H1 (cell line): ENCODE data around the gene PTDSS2. TPM values are rescaled to one million over a fixed set of nuclear protein-coding genes. Genes with fewer than 3 reads are reported as not detected.

Experiments used
- CTCF ChIA-PET: fragments of 300-600 bp; sonication (Branson Sonifier 250); formaldehyde crosslinking; loops from one replicate; lab custom pipeline; 2021; ENCODE audit not compliant: partially characterized antibody; lab: Charles Lee
- POLR2A ChIA-PET: fragments of 300-600 bp; sonication (Branson Sonifier 250); formaldehyde crosslinking; loops from one replicate; lab custom pipeline; 2021; ENCODE audit warnings: inconsistent platforms; ENCODE audit not compliant: partially characterized antibody; lab: Charles Lee
- DNase-seq, 2 experiments: peaks; one replicate each; pipeline versions ENCODE4 v3.0.0 to v3.0.0-alpha.2; 2010 to 2022; ENCODE audit warnings: low spot score in 2 of 2, low read depth in 1 of 2, mixed read lengths in 1 of 2
- FAIRE-seq: peaks from 2 replicates; lab custom pipeline; 2011; peaks lifted over from hg19 to GRCh38; lab: Jason Lieb, UNC
- H2AFZ ChIP-seq: 2 replicates; pipeline ENCODE4 v1.8.1; 2012; ENCODE audit warnings: low read length, inconsistent platforms
- H2AK5ac ChIP-seq: 2 replicates; pipeline ENCODE4 v1.6.1; 2013; ENCODE audit warnings: low read depth, low read length
- H2BK120ac ChIP-seq: replicated peaks from 2 replicates; pipeline ENCODE3; 2013; ENCODE audit warnings: low read depth, low read length, inconsistent platforms
- H2BK12ac ChIP-seq: 2 replicates; pipeline ENCODE4 v1.6.1; 2013; ENCODE audit warnings: low read depth, low read length
- H2BK15ac ChIP-seq: 2 replicates; pipeline ENCODE4 v1.6.1; 2013; ENCODE audit warnings: low read length
- H2BK20ac ChIP-seq: 2 replicates; pipeline ENCODE4 v1.6.1; 2013; ENCODE audit warnings: low read length
- H2BK5ac ChIP-seq: 2 replicates; pipeline ENCODE4 v1.6.1; 2013; ENCODE audit warnings: low read depth, low read length
- H3K14ac ChIP-seq: 2 replicates; pipeline ENCODE4 v1.6.1; 2013; ENCODE audit warnings: inconsistent platforms; ENCODE audit not compliant: insufficient read length
- H3K18ac ChIP-seq: 2 replicates; pipeline ENCODE4 v1.6.1; 2013; ENCODE audit warnings: low read length; ENCODE audit errors: extremely low read depth
- H3K23ac ChIP-seq: 2 replicates; pipeline ENCODE4 v1.6.1; 2013; ENCODE audit warnings: inconsistent platforms; ENCODE audit not compliant: insufficient read length
- H3K23me2 ChIP-seq: 2 replicates; pipeline ENCODE4 v1.6.1; 2013; ENCODE audit warnings: low read depth, low read length
- H3K27ac ChIP-seq: 2 replicates; pipeline ENCODE4 v1.6.1; 2011; ENCODE audit warnings: low read depth, low read length, inconsistent platforms
- H3K27me3 ChIP-seq, 4 experiments: replicated peaks in 1 of 4; 1 replicate in 1 of 4; 2 replicates in 3 of 4; pipeline versions ENCODE4 v1.6.1 to v1.8.1; 2011 to 2013; ENCODE audit warnings: low read length in 3 of 4, mild to moderate bottlenecking in 3 of 4, inconsistent platforms in 2 of 4, mixed read lengths in 2 of 4, moderate library complexity in 1 of 4; ENCODE audit not compliant: control insufficient read depth in 3 of 4, insufficient read depth in 3 of 4; ENCODE audit errors: extremely low read depth in 1 of 4
- H3K36me3 ChIP-seq, 4 experiments: 2 replicates each; pipeline versions ENCODE4 v1.6.1 to v1.8.1; 2011 to 2013; ENCODE audit warnings: mild to moderate bottlenecking in 4 of 4, low read length in 3 of 4, moderate library complexity in 2 of 4, control low read depth in 1 of 4, inconsistent platforms in 1 of 4; ENCODE audit not compliant: insufficient read depth in 4 of 4, control insufficient read depth in 2 of 4
- H3K4ac ChIP-seq: replicated peaks from 2 replicates; pipeline ENCODE3; 2013; ENCODE audit warnings: low read length, low read depth, mixed read lengths, inconsistent platforms; ENCODE audit not compliant: insufficient read length
- H3K4me1 ChIP-seq, 4 experiments: replicated peaks in 1 of 4; 1 replicate in 1 of 4; 2 replicates in 3 of 4; pipeline versions ENCODE4 v1.6.1 to v1.8.1; 2011 to 2013; ENCODE audit warnings: low read length in 3 of 4, inconsistent platforms in 2 of 4, mixed read lengths in 1 of 4; ENCODE audit not compliant: insufficient read depth in 4 of 4, control insufficient read depth in 3 of 4
- H3K4me2 ChIP-seq, 2 experiments: 2 replicates each; pipeline versions ENCODE4 v1.6.1 to v1.8.1; 2011 to 2013; ENCODE audit warnings: low read depth in 2 of 2, low read length in 2 of 2, control low read depth in 1 of 2, inconsistent platforms in 1 of 2, mild to moderate bottlenecking in 1 of 2; ENCODE audit not compliant: insufficient read depth in 1 of 2
- H3K4me3 ChIP-seq, 4 experiments: fragments of 200-600, 300-600 bp in 1 of 4; sonication (generic), shearing (Covaris generic), sonication (Bioruptor Twin) in 1 of 4; 2 replicates each; pipeline versions ENCODE4 v1.5.1 to v1.8.1; 2011 to 2016; ENCODE audit warnings: low read length in 4 of 4, low read depth in 3 of 4, control low read depth in 2 of 4, inconsistent platforms in 2 of 4, mild to moderate bottlenecking in 2 of 4, mixed read lengths in 1 of 4, moderate library complexity in 1 of 4; ENCODE audit not compliant: insufficient read depth in 2 of 4; ENCODE audit errors: extremely low read depth in 1 of 4
- H3K56ac ChIP-seq: replicated peaks from 2 replicates; pipeline ENCODE3; 2013; ENCODE audit warnings: low read depth, mild to moderate bottlenecking, mixed read lengths, low read length, inconsistent platforms; ENCODE audit not compliant: insufficient read length
- H3K79me1 ChIP-seq: 2 replicates; pipeline ENCODE4 v1.6.1; 2013; ENCODE audit warnings: low read depth, low read length, control low read depth
- H3K79me2 ChIP-seq, 2 experiments: 2 replicates each; pipeline versions ENCODE4 v1.6.1 to v1.8.1; 2012 to 2013; ENCODE audit warnings: low read length in 2 of 2, mild to moderate bottlenecking in 2 of 2, inconsistent platforms in 1 of 2; ENCODE audit not compliant: insufficient read depth in 2 of 2, control insufficient read depth in 1 of 2
- H3K9ac ChIP-seq, 4 experiments: replicated peaks in 1 of 4; 1 replicate in 1 of 4; 2 replicates in 3 of 4; pipeline versions ENCODE4 v1.6.1 to v1.8.1; 2011 to 2013; ENCODE audit warnings: low read depth in 3 of 4, low read length in 3 of 4, control low read depth in 2 of 4, mild to moderate bottlenecking in 2 of 4, moderate library complexity in 2 of 4, inconsistent platforms in 1 of 4; ENCODE audit errors: extremely low read depth in 1 of 4
- H3K9me3 ChIP-seq, 2 experiments: 2 replicates each; pipeline versions ENCODE4 v1.6.1 to v1.8.1; 2012 to 2013; ENCODE audit warnings: mild to moderate bottlenecking in 2 of 2, moderate library complexity in 2 of 2, control low read depth in 1 of 2, inconsistent platforms in 1 of 2, low read depth in 1 of 2, low read length in 1 of 2, mixed read lengths in 1 of 2; ENCODE audit not compliant: insufficient read depth in 2 of 2
- H4K20me1 ChIP-seq, 2 experiments: replicated peaks in 1 of 2; 2 replicates each; pipeline versions ENCODE3 to v1.8.1; 2011 to 2013; ENCODE audit warnings: inconsistent platforms in 2 of 2, low read length in 2 of 2, mild to moderate bottlenecking in 1 of 2; ENCODE audit not compliant: insufficient read depth in 2 of 2, control insufficient read depth in 1 of 2
- H4K5ac ChIP-seq: 2 replicates; pipeline ENCODE4 v1.6.1; 2013; ENCODE audit warnings: low read length, low read depth, mixed read lengths, inconsistent platforms; ENCODE audit not compliant: insufficient read length
- H4K8ac ChIP-seq: 2 replicates; pipeline ENCODE4 v1.8.0; 2013; ENCODE audit warnings: mild to moderate bottlenecking, moderate library complexity, low read length, inconsistent platforms; ENCODE audit not compliant: insufficient read depth; ENCODE audit errors: extremely low read depth
- H4K91ac ChIP-seq: replicated peaks from 2 replicates; pipeline ENCODE3; 2013; ENCODE audit warnings: low read length, mixed read lengths, inconsistent platforms; ENCODE audit not compliant: insufficient read length
- BRCA1 ChIP-seq: IDR thresholded peaks from 2 replicates; pipeline ENCODE4 v1.6.1; 2012; ENCODE audit warnings: low read depth, low read length, improper control_type of control experiment
- CBX5 ChIP-seq: fragments of 300-800, 300-1000 bp; sonication (generic); IDR thresholded peaks from 2 replicates; pipeline ENCODE4 v1.7.1; 2016; ENCODE audit warnings: antibody characterized with exemption, low read length, low read depth
- CTBP2 ChIP-seq: IDR thresholded peaks from 2 replicates; pipeline ENCODE4 v1.7.0; 2011; ENCODE audit warnings: borderline replicate concordance, mild to moderate bottlenecking, moderate library complexity, mixed read lengths, low read length; ENCODE audit not compliant: insufficient read depth, insufficient read length
- EP300 ChIP-seq, 2 experiments: IDR thresholded peaks; 1 replicate in 1 of 2; 2 replicates in 1 of 2; pipeline ENCODE4 v1.6.1; 2011 to 2012; ENCODE audit warnings: low read depth in 2 of 2, low read length in 2 of 2, mild to moderate bottlenecking in 2 of 2, borderline replicate concordance in 1 of 2, inconsistent platforms in 1 of 2, moderate library complexity in 1 of 2
- GTF2F1 ChIP-seq: IDR thresholded peaks from 2 replicates; pipeline ENCODE4 v1.6.1; 2012; ENCODE audit warnings: low read depth, low read length, improper control_type of control experiment, borderline replicate concordance
- KDM4A ChIP-seq: IDR thresholded peaks from one replicate; pipeline ENCODE4 v1.7.1; 2012; ENCODE audit warnings: low read depth, mild to moderate bottlenecking, moderate library complexity, low read length, inconsistent platforms; ENCODE audit not compliant: severe bottlenecking
- POLR2A ChIP-seq, 2 experiments: IDR thresholded peaks; 1 replicate in 1 of 2; 2 replicates in 1 of 2; pipeline ENCODE4 v1.6.1; 2011; ENCODE audit warnings: low read depth in 2 of 2, low read length in 2 of 2, mild to moderate bottlenecking in 2 of 2; ENCODE audit errors: control extremely low read depth in 1 of 2
- POLR2AphosphoS5 ChIP-seq: IDR thresholded peaks from 2 replicates; pipeline ENCODE4 v1.6.1; 2011; ENCODE audit warnings: low read depth, low read length
- POU5F1 ChIP-seq: IDR thresholded peaks from 2 replicates; pipeline ENCODE4 v1.6.1; 2011; ENCODE audit warnings: low read depth, mild to moderate bottlenecking, low read length, moderate library complexity
- RNF2 ChIP-seq: fragments of 200-900, 300-1000 bp; sonication (generic); IDR thresholded peaks from 2 replicates; pipeline ENCODE4 v1.7.1; 2016; ENCODE audit warnings: borderline replicate concordance, low read depth, mild to moderate bottlenecking, antibody characterized with exemption, low read length; ENCODE audit not compliant: poor library complexity, severe bottlenecking; ENCODE audit errors: missing control alignments
- SIRT6 ChIP-seq: IDR thresholded peaks from one replicate; pipeline ENCODE4 v1.7.1; 2012; ENCODE audit warnings: low read length, inconsistent platforms
- SIX5 ChIP-seq: IDR thresholded peaks from 2 replicates; pipeline ENCODE4 v1.6.1; 2011; ENCODE audit warnings: mild to moderate bottlenecking, low read depth, low read length
- TCF12 ChIP-seq: IDR thresholded peaks from 2 replicates; pipeline ENCODE4 v1.6.1; 2011; ENCODE audit warnings: low read depth, mild to moderate bottlenecking, low read length
- WGBS, 2 experiments: shearing (Covaris generic) in 1 of 2; methylation state at CpG; one replicate each; pipeline versions ENCODE4 v1.1.6 to v1.1.7; 2013 to 2015; ENCODE audit warnings: low lambda C conversion rate in 2 of 2, mixed read lengths in 2 of 2, inconsistent platforms in 1 of 2, low coverage in 1 of 2, missing lambda C conversion rate in 1 of 2; ENCODE audit not compliant: insufficient replicate concordance in 2 of 2, insufficient coverage in 1 of 2, insufficient read length in 1 of 2; ENCODE audit errors: extremely low coverage in 1 of 2, missing lambda C conversion rate in 1 of 2; 5-methylcytosine and 5-hydroxymethylcytosine counted together
- polyA plus RNA-seq, 7 experiments: library from polyadenylated mRNA; depleted of rRNA in 3 of 7; stranded (reverse) in 5 of 7; unstranded in 2 of 7; fragments of >200 nt in 5 of 7; fragments of 200-250 nt in 2 of 7; gene quantifications; 1 replicate in 5 of 7; 2 replicates in 1 of 7; 4 replicates in 1 of 7; pipeline versions ENCODE4 v1.2.1 to v1.2.3, GENCODE V29; 2011 to 2013; ENCODE audit warnings: missing spikeins in 2 of 7, mixed read lengths in 2 of 7
- total RNA-seq: library from RNA; stranded (reverse); fragmentation: NEBNext Ultra II Directional; extraction: Animal tissue kit (Norgen Biotek cat#: 25700); gene quantifications from 2 replicates; pipeline ENCODE4 v1.2.1, GENCODE V29; 2021

The PTDSS2 gene
- total and polyA plus RNA-seq, 2 of the 8 experiments (the other 6 are each of a cell fraction or from before 2014, with no cell fraction given) = 48.7 to 68.2 TPM

- POLR2A ChIA-PET = interaction anchor here (0.6 to 1.4 kb wide), 7 partner anchors 11 to 73 kb away, joined by 3 to 5 read pairs (median 3); no protein-coding TSS in a partner anchor
- no peaks in the 10 kb centered on the region for H3K9me3 ChIP-seq
- TF ChIP-seq CBX5 (no peak), SIRT6 (no peak), POLR2AphosphoS5 (no peak), EP300 (IDR thresholded peaks at IDR 0.05; ENCODE audit: borderline replicate concordance in 1 of 2, low read depth in 2 of 2, low read length in 2 of 2) (no peak), TCF12 (no peak), RNF2 (no peak), POU5F1 (no peak), CTBP2 (no peak), SIX5 (no peak), GTF2F1 (no peak), POLR2A (IDR thresholded peaks at IDR 0.05; ENCODE audit: control extremely low read depth in 1 of 2, low read depth in 2 of 2, low read length in 2 of 2) (no peak), KDM4A (no peak), BRCA1 (no peak)
- TF ChIP-seq, all 59 proteins: peak for 0
- peaks cover 13 to 19% of the 10 kb centered on the region in 2 experiments for H4K20me1 ChIP-seq
- peaks cover 0 to 19% of the 10 kb centered on the region in 2 experiments; a peak in 1 of 4 replicates for H3K79me2 ChIP-seq
- peaks cover 8% of the 10 kb centered on the region for H3K79me1 ChIP-seq
- peaks cover 9% of the 10 kb centered on the region; the same call in 1 of the 2 replicates for H3K23me2 ChIP-seq
- no peak overlapping the region for H2BK5ac ChIP-seq
- H2AK5ac ChIP-seq = no peak overlapping the region
- no peak overlapping the region for H3K4ac ChIP-seq
- CTCF ChIA-PET = no interaction called here
- no peak overlapping the region for H3K4me2 ChIP-seq
- H2BK120ac ChIP-seq = no peak overlapping the region
- no peak overlapping the region for H2BK20ac ChIP-seq
- H3K36me3 ChIP-seq = no peaks in the 10 kb centered on the region
- H3K4me1 ChIP-seq = peaks cover 0 to 23% (median 14%) of the 10 kb centered on the region in 4 experiments; a peak in 6 of 7 replicates
- H3K14ac ChIP-seq = no peak overlapping the region
- H3K56ac ChIP-seq = no peak overlapping the region
- no peak overlapping the region for H3K27ac ChIP-seq
- no peak overlapping the region for H3K18ac ChIP-seq
- no peak overlapping the region for H2AFZ ChIP-seq
- FAIRE-seq = no peak
- H4K8ac ChIP-seq = no peak overlapping the region
- DNase-seq = no peak
- H2BK12ac ChIP-seq = no peak overlapping the region
- no peak overlapping the region for H4K5ac ChIP-seq
- H2BK15ac ChIP-seq = no peak overlapping the region
- no peak overlapping the region for H3K23ac ChIP-seq
- H4K91ac ChIP-seq = no peak overlapping the region
- peaks cover 0 to 12% (median 3%) of the 10 kb centered on the region in 4 experiments; a peak in 5 of 7 replicates for H3K27me3 ChIP-seq
- no peak overlapping the region for H3K4me3 ChIP-seq
- WGBS, 2 experiments = 95% methylated on average over 12 of the region's 15 CpGs; no CpG with 5 or more reads in 1 of the 2 experiments
- no peak overlapping the region for H3K9ac ChIP-seq
Measured at GRCh38 chr11:412641-413119, 37.4 kb upstream of the PTDSS2 start.
